Dedifferentiated amniotic fluid mesenchymal stem cell (primary cell): Measurements from ENCODE around the gene RERE.
A peak's percentile ranks its signal among the peaks of the same experiment; 100 is the strongest.
"Not testable (repeated sequence)": the region's sequence is repeated elsewhere in the genome, so short reads cannot be mapped to it uniquely, and the experiment has no call there.

Experiments used
- DNase-seq: peaks from one replicate; pipeline ENCODE4 v3.0.0-alpha.2; 2016; ENCODE audit errors: extremely low spot score

The RERE gene

GRCh38 chr1:8516793-8517556 lies 300.5 kb downstream of the RERE start:
- peak; percentile 20 for DNase-seq

GRCh38 chr1:8516278-8516777 lies 301.1 kb downstream of the RERE start:
- no peak for DNase-seq

GRCh38 chr1:8512504-8512903 lies 304.9 kb downstream of the RERE start:
- no peak for DNase-seq

- peak; percentile 91 for DNase-seq
These were observed 307.2 kb downstream of the RERE start for GRCh38 chr1:8510041-8510823.

GRCh38 chr1:8509579-8509978 lies 307.9 kb downstream of the RERE start:
- DNase-seq: no peak

- DNase-seq: no peak
These were observed 310.3 kb downstream of the RERE start for GRCh38 chr1:8506995-8507615.

- DNase-seq: no peak
These were observed 311.0 kb downstream of the RERE start for GRCh38 chr1:8506456-8506855.

- DNase-seq: no peak
These were observed 313.6 kb downstream of the RERE start for GRCh38 chr1:8503842-8504241.

- not testable (repeated sequence) for DNase-seq
These were observed 314.5 kb downstream of the RERE start for GRCh38 chr1:8502949-8503348.

- DNase-seq: peak; percentile 46
These were observed 320.1 kb downstream of the RERE start for GRCh38 chr1:8497210-8497819.

- no peak for DNase-seq
These were observed 321.0 kb downstream of the RERE start for GRCh38 chr1:8496473-8496872.

- DNase-seq: no peak
These were observed 321.5 kb downstream of the RERE start for GRCh38 chr1:8495928-8496401.

- DNase-seq: no peak
These were observed 322.8 kb downstream of the RERE start for GRCh38 chr1:8494681-8495080.

- DNase-seq: no peak
These were observed 323.4 kb downstream of the RERE start for GRCh38 chr1:8493916-8494540.

- no peak for DNase-seq
These were observed 330.2 kb downstream of the RERE start for GRCh38 chr1:8487249-8487648.

- no peak for DNase-seq
These were observed 331.4 kb downstream of the RERE start for GRCh38 chr1:8486047-8486446.

GRCh38 chr1:8483586-8483985 lies 333.9 kb downstream of the RERE start:
- no peak for DNase-seq

- peak; percentile 56 for DNase-seq
These were observed 334.5 kb downstream of the RERE start for GRCh38 chr1:8482979-8483381.

- no peak for DNase-seq
These were observed 335.6 kb downstream of the RERE start for GRCh38 chr1:8481650-8482380.

GRCh38 chr1:8478566-8478965 lies 338.9 kb downstream of the RERE start:
- no peak for DNase-seq

- DNase-seq: no peak
These were observed 339.5 kb downstream of the RERE start for GRCh38 chr1:8477983-8478362.
